Progenitor cell of endocrine pancreas (in vitro differentiated cells): ENCODE data around the gene RHBDF1. TPM values are rescaled to one million over a fixed set of nuclear protein-coding genes. Genes with fewer than 3 reads are reported as not detected.

Experiments used
- DNase-seq: peaks from one replicate; pipeline ENCODE4 v3.0.0; 2021; ENCODE audit warnings: low spot score; ENCODE audit not compliant: unreplicated experiment
- H3K27ac Mint-ChIP-seq: 2 replicates; pipeline ENCODE4 v1.8.0; 2021; ENCODE audit warnings: mild to moderate bottlenecking, moderate library complexity, mixed read lengths
- H3K27me3 Mint-ChIP-seq: 2 replicates; pipeline ENCODE4 v1.8.0; 2021; ENCODE audit warnings: mixed read lengths
- H3K36me3 Mint-ChIP-seq: 2 replicates; pipeline ENCODE4 v1.8.0; 2022; ENCODE audit warnings: mixed read lengths; ENCODE audit not compliant: insufficient read depth
- H3K4me1 Mint-ChIP-seq: 2 replicates; pipeline ENCODE4 v1.8.0; 2021; ENCODE audit warnings: low read depth, mixed read lengths
- H3K4me3 Mint-ChIP-seq: 2 replicates; pipeline ENCODE4 v1.8.0; 2021; ENCODE audit warnings: low read depth, mild to moderate bottlenecking, moderate library complexity, mixed read lengths
- H3K9me3 Mint-ChIP-seq: 2 replicates; pipeline ENCODE4 v1.8.0; 2021; ENCODE audit warnings: low read depth, mixed read lengths
- total RNA-seq: library from RNA; stranded (reverse); gene quantifications from 2 replicates; pipeline ENCODE4 v1.2.1, GENCODE V29; 2021
- TF ChIP-seq, protein P1 (sequence below): fragments of 200-600 bp; sonication (generic); IDR thresholded peaks from one replicate; pipeline ENCODE4 v1.5.0; 2021; ENCODE audit warnings: antibody characterized with exemption, mild to moderate bottlenecking; ENCODE audit not compliant: unreplicated experiment

Gene RHBDF1
- total RNA-seq, 1 donor from 2014 or later = 51.3 TPM

DNA sequence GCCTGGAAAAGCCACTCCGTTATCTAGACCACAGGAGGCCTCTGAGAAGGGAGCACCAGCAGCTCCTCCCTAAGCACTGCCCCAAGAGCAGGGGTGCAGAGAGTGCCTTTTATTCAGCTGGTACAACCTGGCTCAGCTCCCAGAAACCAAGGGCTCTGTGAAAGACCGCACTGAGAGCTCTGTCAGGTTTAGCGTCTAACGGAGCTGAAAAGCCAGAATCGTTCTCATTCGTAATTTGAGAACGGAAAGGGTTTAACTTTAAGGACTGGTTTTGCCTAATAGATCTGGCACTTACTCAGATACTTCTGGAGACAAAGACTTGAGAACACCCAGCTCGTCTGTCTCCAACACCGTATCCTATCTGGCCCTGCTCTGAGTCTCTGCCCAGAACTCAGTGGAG, 19.1 kb upstream of the RHBDF1 start:
- no peak for DNase-seq
- TF ChIP-seq, protein P1, sequence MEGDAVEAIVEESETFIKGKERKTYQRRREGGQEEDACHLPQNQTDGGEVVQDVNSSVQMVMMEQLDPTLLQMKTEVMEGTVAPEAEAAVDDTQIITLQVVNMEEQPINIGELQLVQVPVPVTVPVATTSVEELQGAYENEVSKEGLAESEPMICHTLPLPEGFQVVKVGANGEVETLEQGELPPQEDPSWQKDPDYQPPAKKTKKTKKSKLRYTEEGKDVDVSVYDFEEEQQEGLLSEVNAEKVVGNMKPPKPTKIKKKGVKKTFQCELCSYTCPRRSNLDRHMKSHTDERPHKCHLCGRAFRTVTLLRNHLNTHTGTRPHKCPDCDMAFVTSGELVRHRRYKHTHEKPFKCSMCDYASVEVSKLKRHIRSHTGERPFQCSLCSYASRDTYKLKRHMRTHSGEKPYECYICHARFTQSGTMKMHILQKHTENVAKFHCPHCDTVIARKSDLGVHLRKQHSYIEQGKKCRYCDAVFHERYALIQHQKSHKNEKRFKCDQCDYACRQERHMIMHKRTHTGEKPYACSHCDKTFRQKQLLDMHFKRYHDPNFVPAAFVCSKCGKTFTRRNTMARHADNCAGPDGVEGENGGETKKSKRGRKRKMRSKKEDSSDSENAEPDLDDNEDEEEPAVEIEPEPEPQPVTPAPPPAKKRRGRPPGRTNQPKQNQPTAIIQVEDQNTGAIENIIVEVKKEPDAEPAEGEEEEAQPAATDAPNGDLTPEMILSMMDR = no peak
- Mint-ChIP-seq H3K27ac (peak overlapping the region; percentile 69), H3K27me3 (no peaks in the 10 kb centered on the region), H3K36me3 (peaks cover 4% of the 10 kb centered on the region), H3K9me3 (no peaks in the 10 kb centered on the region), H3K4me3 (no peak overlapping the region), H3K4me1 (no peaks in the 10 kb centered on the region)

DNA sequence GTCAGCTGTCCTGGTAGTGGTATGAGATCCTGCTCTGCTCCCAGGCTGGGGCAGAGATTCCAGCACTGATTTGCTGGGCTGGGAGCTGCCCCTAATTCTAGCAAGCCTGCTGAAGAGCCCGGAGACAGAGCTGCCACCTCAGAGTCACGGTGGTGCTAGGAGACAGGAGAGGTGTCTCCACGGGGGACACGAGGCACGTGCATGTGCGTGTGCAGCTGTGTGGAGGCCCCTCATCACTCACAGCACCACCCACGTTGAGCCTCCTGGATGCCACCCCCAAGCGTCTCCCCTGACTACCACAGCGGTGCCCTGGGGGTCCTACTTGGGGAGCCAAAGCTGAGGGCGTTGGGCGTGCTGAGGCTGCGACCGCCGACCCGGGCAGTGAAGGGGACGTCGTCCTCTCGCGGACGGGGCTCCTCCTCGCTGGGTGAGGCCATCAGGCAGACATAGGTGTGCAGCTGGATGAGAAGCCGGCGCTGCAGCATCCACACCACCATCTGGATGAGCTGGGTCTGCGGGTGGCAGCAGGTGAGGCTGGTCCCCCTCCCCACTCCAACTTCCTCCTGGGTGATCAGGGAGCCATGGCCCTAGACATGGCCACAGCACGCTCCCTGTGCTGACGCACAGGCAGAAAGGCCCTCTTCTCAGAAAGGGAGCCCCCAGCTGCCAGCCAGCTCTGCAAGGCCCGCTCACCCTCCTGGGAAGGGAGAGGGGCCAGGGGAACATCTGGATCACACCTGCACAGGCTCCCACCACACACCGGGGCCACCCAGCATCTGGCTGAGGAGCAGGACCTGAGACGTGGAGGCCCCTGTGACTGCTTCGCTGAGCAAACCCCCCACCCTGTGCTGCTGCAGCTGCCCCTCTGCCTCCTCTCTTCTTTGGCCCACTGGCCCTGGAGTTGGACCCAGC, 17.2 kb upstream of the RHBDF1 start:
- Mint-ChIP-seq H3K4me1 (no peaks in the 10 kb centered on the region), H3K9me3 (no peaks in the 10 kb centered on the region), H3K36me3 (peaks cover 6% of the 10 kb centered on the region), H3K4me3 (no peak overlapping the region), H3K27me3 (no peaks in the 10 kb centered on the region), H3K27ac (peak overlapping the region; percentile 77)
- TF ChIP-seq, protein P1 = no peak
- DNase-seq = no peak

DNA sequence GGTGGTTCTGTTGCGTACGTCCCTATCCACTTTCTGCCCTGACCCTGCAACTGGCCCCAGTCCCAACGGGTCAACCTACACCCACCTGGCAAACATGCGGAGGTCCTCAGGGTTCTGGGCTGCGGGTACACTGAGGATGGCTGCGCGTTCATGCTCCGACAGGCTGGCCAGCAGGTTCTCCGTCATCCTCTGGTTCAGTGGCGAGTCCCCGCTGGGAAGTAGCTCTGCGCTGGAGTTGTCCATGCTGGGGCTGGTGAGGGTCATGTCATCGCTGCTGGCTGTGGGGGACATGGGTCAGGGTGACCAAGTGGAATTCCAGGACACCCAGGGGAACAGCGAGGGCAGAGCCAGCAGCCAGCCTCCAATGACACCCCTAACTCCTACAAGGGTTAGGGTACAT, 16.2 kb upstream of the RHBDF1 start:
- H3K9me3 Mint-ChIP-seq = no peaks in the 10 kb centered on the region
- no peaks in the 10 kb centered on the region for H3K27me3 Mint-ChIP-seq
- DNase-seq = no peak
- TF ChIP-seq, protein P1 = no peak
- no peaks in the 10 kb centered on the region for H3K4me1 Mint-ChIP-seq
- no peak overlapping the region for H3K27ac Mint-ChIP-seq
- H3K4me3 Mint-ChIP-seq = no peak overlapping the region
- peaks cover 8% of the 10 kb centered on the region for H3K36me3 Mint-ChIP-seq

DNA sequence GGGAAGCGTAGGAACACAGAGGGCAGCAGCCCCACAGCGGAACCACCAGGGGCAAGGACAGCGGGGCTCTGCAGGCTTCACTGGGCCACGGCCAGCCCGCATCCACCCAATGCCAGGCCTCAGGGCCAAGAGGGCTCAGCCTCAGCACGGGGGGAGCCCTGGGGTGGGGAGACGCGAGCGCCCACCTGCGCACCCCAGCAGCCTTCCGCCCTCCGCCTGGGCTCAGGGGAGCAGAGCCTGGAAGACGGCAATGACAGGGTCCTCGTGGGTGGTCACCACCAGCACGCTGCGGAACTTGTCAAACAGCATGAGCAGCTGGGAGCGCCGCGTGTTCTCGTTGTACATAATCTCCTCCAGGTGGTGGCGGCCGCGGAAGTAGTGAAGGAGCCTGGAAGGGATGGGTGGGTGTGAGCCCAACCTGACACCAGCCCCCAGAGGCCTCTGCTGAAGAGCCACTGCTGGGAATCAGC, 14.1 kb upstream of the RHBDF1 start:
- Mint-ChIP-seq H3K9me3 (no peaks in the 10 kb centered on the region), H3K27ac (no peak overlapping the region), H3K4me1 (no peaks in the 10 kb centered on the region), H3K4me3 (no peak overlapping the region), H3K27me3 (no peaks in the 10 kb centered on the region), H3K36me3 (peaks cover 7% of the 10 kb centered on the region)
- TF ChIP-seq, protein P1 = no peak
- DNase-seq = no peak

DNA sequence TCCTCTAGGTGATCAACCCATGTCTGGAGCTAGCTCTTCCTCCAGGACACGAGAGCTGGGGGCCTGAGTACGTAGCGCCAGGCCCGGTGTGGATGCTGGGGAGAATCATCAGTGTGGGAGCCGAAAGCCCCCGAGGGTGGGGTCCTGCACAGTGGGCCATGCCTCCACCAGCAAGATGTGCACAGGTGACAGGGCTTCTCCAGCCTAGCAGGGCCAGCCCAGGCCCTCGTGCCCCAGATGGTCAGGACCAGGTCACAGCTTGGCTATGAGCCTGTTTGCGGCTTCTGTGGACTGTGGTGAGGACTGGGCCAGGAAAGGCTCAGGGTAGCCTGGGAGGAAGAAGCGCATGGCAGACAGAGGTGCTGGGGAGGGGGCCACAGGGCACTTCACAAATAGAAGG, 13.4 kb upstream of the RHBDF1 start:
- Mint-ChIP-seq H3K4me3 (no peak overlapping the region), H3K36me3 (peaks cover 7% of the 10 kb centered on the region), H3K9me3 (no peaks in the 10 kb centered on the region), H3K4me1 (no peaks in the 10 kb centered on the region), H3K27ac (no peak overlapping the region), H3K27me3 (no peaks in the 10 kb centered on the region)
- DNase-seq = no peak
- TF ChIP-seq, protein P1 = no peak
